Erythroblast (primary cell): ENCODE data around the gene SDF4.

ENCODE experiments used
- GATA1 ChIP-seq: IDR thresholded peaks from 2 replicates; pipeline ENCODE4 v1.6.1; 2011; ENCODE audit warnings: low read depth, mild to moderate bottlenecking, control low read depth, low read length, moderate library complexity
- POLR2A ChIP-seq: IDR thresholded peaks from 2 replicates; pipeline ENCODE4 v1.6.1; 2011; ENCODE audit warnings: mild to moderate bottlenecking, low read length

- no peak for TF ChIP-seq POLR2A
- no peak for TF ChIP-seq GATA1
Measured at GRCh38 chr1:1182491-1183220, 49.1 kb downstream of the SDF4 start.
